Upper lobe of left lung (tissue), 4 donors: ENCODE measurements around the gene HK2.

Experiments
- EP300 ChIP-seq, 4 donors: sonication (generic); formaldehyde crosslinking; IDR thresholded peaks; one replicate each; pipeline ENCODE4 v1.5.1; 2017; ENCODE audit warnings: antibody characterized with exemption in 4 of 4, control low read depth in 2 of 4
- TF ChIP-seq, protein P1 (sequence below), 6 experiments: fragments of 450-650 bp in 4 of 6; fragments of 200-600 bp in 2 of 6; sonication (generic) in 2 of 6; IDR thresholded peaks; one replicate each; pipeline ENCODE4 v1.5.1; 2016 to 2019; ENCODE audit warnings: antibody characterized with exemption in 6 of 6

GRCh38 chr2:74846481-74846880 lies 12.6 kb downstream of the HK2 start:
- TF ChIP-seq EP300 (IDR thresholded peaks at IDR 0.05): no peak
- TF ChIP-seq, protein P1, sequence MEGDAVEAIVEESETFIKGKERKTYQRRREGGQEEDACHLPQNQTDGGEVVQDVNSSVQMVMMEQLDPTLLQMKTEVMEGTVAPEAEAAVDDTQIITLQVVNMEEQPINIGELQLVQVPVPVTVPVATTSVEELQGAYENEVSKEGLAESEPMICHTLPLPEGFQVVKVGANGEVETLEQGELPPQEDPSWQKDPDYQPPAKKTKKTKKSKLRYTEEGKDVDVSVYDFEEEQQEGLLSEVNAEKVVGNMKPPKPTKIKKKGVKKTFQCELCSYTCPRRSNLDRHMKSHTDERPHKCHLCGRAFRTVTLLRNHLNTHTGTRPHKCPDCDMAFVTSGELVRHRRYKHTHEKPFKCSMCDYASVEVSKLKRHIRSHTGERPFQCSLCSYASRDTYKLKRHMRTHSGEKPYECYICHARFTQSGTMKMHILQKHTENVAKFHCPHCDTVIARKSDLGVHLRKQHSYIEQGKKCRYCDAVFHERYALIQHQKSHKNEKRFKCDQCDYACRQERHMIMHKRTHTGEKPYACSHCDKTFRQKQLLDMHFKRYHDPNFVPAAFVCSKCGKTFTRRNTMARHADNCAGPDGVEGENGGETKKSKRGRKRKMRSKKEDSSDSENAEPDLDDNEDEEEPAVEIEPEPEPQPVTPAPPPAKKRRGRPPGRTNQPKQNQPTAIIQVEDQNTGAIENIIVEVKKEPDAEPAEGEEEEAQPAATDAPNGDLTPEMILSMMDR (IDR thresholded peaks at IDR 0.05): no peak
